Brain microvascular endothelial cell (primary cell): ENCODE measurements around the gene STXBP1.

Experiments
- DNase-seq: peaks from one replicate; pipeline ENCODE4 v3.0.0-alpha.2; 2020
- H3K27ac ChIP-seq: fragments of 250-450 bp; sonication (Bioruptor Pico); 2 replicates; pipeline ENCODE4 v1.5.1; 2020; ENCODE audit warnings: mild to moderate bottlenecking, moderate library complexity
- H3K27me3 ChIP-seq: fragments of 250-450 bp; sonication (Bioruptor Pico); replicated peaks from 2 replicates; pipeline ENCODE4 v1.5.1; 2020; ENCODE audit warnings: mild to moderate bottlenecking
- H3K36me3 ChIP-seq: fragments of 250-450 bp; sonication (Bioruptor Pico); replicated peaks from 2 replicates; pipeline ENCODE4 v1.5.1; 2020; ENCODE audit warnings: mild to moderate bottlenecking
- H3K4me3 ChIP-seq: 2 replicates; pipeline ENCODE4 v1.5.1; 2011; ENCODE audit warnings: low read depth, mild to moderate bottlenecking, control low read depth, low read length, moderate library complexity
- in situ Hi-C: cut with HindIII; loops from 2 replicates; pipeline ENCODE4 v1.10.0; 2017; ENCODE audit warnings: low sequenced_read_pairs, low pct_ligation_motif_present
- TF ChIP-seq, protein P1 (sequence below): IDR thresholded peaks from 2 replicates; pipeline ENCODE4 v1.5.1; 2011; ENCODE audit warnings: low read depth, mild to moderate bottlenecking, moderate library complexity, low read length, control low read depth, inconsistent platforms; ENCODE audit errors: missing control alignments

The STXBP1 gene

DNA sequence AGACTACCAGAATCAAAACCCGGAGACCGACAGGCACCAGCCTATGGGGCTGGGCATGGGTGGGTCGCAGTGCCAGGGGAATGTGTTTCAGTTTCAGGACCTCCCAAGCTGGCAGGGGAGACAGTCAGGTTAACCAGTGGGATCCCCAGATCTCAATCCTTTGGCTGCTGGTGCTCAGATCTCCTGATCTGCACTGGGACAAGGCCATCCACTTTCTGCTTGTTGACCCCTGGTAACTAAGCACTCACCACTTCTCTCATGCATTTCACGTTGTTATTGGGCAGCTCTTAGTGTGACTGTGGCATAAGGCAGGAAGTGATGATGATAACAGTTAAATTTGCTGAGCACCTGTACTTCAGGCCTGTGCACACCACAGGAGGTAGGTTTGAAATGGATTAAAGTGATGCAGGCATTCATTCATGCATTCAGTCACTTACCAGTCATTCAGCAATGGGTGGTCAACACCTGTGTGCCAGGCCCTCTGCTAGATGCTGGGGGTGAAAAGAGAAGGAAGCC lies 42.1 kb upstream of the STXBP1 start:
- in situ Hi-C loops = no loop called here
- no peak for DNase-seq
- no peaks in the 10 kb centered on the region for H3K27me3 ChIP-seq

GRCh38 chr9:127570533-127571111 lies 41.5 kb upstream of the STXBP1 start:
- in situ Hi-C loops = no loop called here
- H3K27ac ChIP-seq = no peak overlapping the region
- TF ChIP-seq, protein P1, sequence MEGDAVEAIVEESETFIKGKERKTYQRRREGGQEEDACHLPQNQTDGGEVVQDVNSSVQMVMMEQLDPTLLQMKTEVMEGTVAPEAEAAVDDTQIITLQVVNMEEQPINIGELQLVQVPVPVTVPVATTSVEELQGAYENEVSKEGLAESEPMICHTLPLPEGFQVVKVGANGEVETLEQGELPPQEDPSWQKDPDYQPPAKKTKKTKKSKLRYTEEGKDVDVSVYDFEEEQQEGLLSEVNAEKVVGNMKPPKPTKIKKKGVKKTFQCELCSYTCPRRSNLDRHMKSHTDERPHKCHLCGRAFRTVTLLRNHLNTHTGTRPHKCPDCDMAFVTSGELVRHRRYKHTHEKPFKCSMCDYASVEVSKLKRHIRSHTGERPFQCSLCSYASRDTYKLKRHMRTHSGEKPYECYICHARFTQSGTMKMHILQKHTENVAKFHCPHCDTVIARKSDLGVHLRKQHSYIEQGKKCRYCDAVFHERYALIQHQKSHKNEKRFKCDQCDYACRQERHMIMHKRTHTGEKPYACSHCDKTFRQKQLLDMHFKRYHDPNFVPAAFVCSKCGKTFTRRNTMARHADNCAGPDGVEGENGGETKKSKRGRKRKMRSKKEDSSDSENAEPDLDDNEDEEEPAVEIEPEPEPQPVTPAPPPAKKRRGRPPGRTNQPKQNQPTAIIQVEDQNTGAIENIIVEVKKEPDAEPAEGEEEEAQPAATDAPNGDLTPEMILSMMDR = no peak
- peaks cover 2% of the 10 kb centered on the region for H3K36me3 ChIP-seq
- no peaks in the 10 kb centered on the region for H3K27me3 ChIP-seq
- DNase-seq = no peak
- no peak overlapping the region for H3K4me3 ChIP-seq

More for the DNA sequence above, 42.1 kb upstream of the STXBP1 start:
- Histone ChIP-seq H3K36me3 (peaks cover 7% of the 10 kb centered on the region), H3K4me3 (no peak overlapping the region), H3K27ac (peak overlapping the region; percentile 79)
- TF ChIP-seq, protein P1 = no peak

DNA sequence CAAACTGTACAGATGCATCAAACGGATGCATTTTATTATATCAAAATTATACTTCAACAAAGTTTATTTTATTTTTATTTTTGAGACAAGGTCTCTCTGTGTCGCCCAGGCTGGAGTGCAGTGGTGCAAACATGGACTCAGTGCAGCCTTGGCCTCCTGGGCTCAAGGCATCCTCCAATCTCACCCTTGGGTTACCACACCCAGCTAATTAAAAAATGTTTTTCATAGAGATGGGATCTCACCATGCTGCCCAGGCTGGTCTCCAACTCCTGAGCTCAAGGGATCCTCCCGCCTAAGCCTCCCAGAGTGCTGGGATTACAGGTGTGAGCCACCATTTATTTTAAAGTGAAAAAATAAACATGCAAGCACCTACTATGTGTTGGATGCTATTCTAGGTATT lies 40.1 kb upstream of the STXBP1 start:
- TF ChIP-seq, protein P1 = no peak
- H3K27ac ChIP-seq = no peak overlapping the region
- no peaks in the 10 kb centered on the region for H3K27me3 ChIP-seq
- in situ Hi-C loops = no loop called here
- no peaks in the 10 kb centered on the region for H3K36me3 ChIP-seq
- DNase-seq = no peak
- H3K4me3 ChIP-seq = no peak overlapping the region

GRCh38 chr9:127572961-127573721 lies 38.9 kb upstream of the STXBP1 start:
- Histone ChIP-seq H3K27me3 (no peaks in the 10 kb centered on the region), H3K36me3 (no peaks in the 10 kb centered on the region), H3K4me3 (no peak overlapping the region), H3K27ac (peak overlapping the region; percentile 84)
- TF ChIP-seq, protein P1 = no peak
- in situ Hi-C loops = no loop called here
- DNase-seq = peak; percentile 51

- Histone ChIP-seq H3K36me3 (no peaks in the 10 kb centered on the region), H3K4me3 (no peak overlapping the region), H3K27ac (peak overlapping the region; percentile 84), H3K27me3 (no peaks in the 10 kb centered on the region)
- DNase-seq = no peak
- in situ Hi-C loops = no loop called here
- TF ChIP-seq, protein P1 = no peak
Measured at GRCh38 chr9:127574072-127574993, 37.7 kb upstream of the STXBP1 start.
